Stimulated activated CD4-positive, alpha-beta T cell treated with anti-CD3 and anti-CD28 coated beads, Interleukin-12 subunit alpha, Interleukin-12 subunit beta, amount 100 ng/mL, for 48 hours (primary cell): ENCODE results near the gene IKBKG.
"Not testable (repeated sequence)": the region's sequence is repeated elsewhere in the genome, so short reads cannot be mapped to it uniquely, and the experiment has no call there.

Experiments
- DNase-seq, 3 donors: peaks; one replicate each; pipeline ENCODE4 v3.0.0-alpha.2; 2020; ENCODE audit warnings: low read depth in 2 of 3, low spot score in 1 of 3

Gene IKBKG

GRCh38 chrX:154558060-154558690 is 10.8 kb downstream of the IKBKG start:
- not testable (repeated sequence) for DNase-seq

GRCh38 chrX:154558896-154559295 is 11.5 kb downstream of the IKBKG start:
- DNase-seq, result not testable (repeated sequence)

GRCh38 chrX:154560326-154560725 is 12.9 kb downstream of the IKBKG start:
- not testable (repeated sequence) for DNase-seq

GRCh38 chrX:154562295-154562694 is 14.9 kb downstream of the IKBKG start:
- not testable (repeated sequence) for DNase-seq

GRCh38 chrX:154570361-154570760 is 22.9 kb downstream of the IKBKG start:
- DNase-seq, result not testable (repeated sequence)

GRCh38 chrX:154573061-154573460 is 25.6 kb downstream of the IKBKG start:
- DNase-seq, result not testable (repeated sequence)

GRCh38 chrX:154575076-154575475 is 27.7 kb downstream of the IKBKG start:
- not testable (repeated sequence) for DNase-seq

GRCh38 chrX:154582994-154583393 is 35.6 kb downstream of the IKBKG start:
- DNase-seq, result not testable (repeated sequence)

GRCh38 chrX:154584585-154585183 is 37.3 kb downstream of the IKBKG start, which contains the start of gene CTAG1A:
CTAG1A (plus strand) TSS chrX:154585133; CDS start chrX:154585207, 74 bp downstream.
- DNase-seq, result not testable (repeated sequence)

GRCh38 chrX:154590415-154590814 is 43.0 kb downstream of the IKBKG start:
- not testable (repeated sequence) for DNase-seq

- DNase-seq, result no peak
Measured at GRCh38 chrX:154592505-154592904, 45.1 kb downstream of the IKBKG start.

- DNase-seq, result no peak
Measured at GRCh38 chrX:154593201-154593600, 45.8 kb downstream of the IKBKG start.

GRCh38 chrX:154594491-154594890 is 47.1 kb downstream of the IKBKG start:
- DNase-seq, result no peak

- no peak for DNase-seq
Measured at GRCh38 chrX:154595559-154596249, 48.3 kb downstream of the IKBKG start.

GRCh38 chrX:154596290-154596929 is 49.0 kb downstream of the IKBKG start:
- no peak for DNase-seq

- no peak for DNase-seq
Measured at GRCh38 chrX:154597221-154597620, 49.8 kb downstream of the IKBKG start.

GRCh38 chrX:154598656-154599055 is 51.2 kb downstream of the IKBKG start:
- DNase-seq, result no peak

- DNase-seq, result no peak
Measured at GRCh38 chrX:154599531-154599930, 52.1 kb downstream of the IKBKG start.

GRCh38 chrX:154600759-154601374 is 53.4 kb downstream of the IKBKG start:
- no peak for DNase-seq

- DNase-seq, result no peak
Measured at GRCh38 chrX:154602226-154602625, 54.8 kb downstream of the IKBKG start.

GRCh38 chrX:154602766-154603437 is 55.5 kb downstream of the IKBKG start:
- DNase-seq, result no peak
